NCI-H524 (cell line): ENCODE measurements around the gene CXCR4.

Experiments
- DNase-seq, 2 experiments: peaks; one replicate each; lab custom pipeline; 2025; lab: John Stamatoyannopoulos, UW

CXCR4 gene

DNA sequence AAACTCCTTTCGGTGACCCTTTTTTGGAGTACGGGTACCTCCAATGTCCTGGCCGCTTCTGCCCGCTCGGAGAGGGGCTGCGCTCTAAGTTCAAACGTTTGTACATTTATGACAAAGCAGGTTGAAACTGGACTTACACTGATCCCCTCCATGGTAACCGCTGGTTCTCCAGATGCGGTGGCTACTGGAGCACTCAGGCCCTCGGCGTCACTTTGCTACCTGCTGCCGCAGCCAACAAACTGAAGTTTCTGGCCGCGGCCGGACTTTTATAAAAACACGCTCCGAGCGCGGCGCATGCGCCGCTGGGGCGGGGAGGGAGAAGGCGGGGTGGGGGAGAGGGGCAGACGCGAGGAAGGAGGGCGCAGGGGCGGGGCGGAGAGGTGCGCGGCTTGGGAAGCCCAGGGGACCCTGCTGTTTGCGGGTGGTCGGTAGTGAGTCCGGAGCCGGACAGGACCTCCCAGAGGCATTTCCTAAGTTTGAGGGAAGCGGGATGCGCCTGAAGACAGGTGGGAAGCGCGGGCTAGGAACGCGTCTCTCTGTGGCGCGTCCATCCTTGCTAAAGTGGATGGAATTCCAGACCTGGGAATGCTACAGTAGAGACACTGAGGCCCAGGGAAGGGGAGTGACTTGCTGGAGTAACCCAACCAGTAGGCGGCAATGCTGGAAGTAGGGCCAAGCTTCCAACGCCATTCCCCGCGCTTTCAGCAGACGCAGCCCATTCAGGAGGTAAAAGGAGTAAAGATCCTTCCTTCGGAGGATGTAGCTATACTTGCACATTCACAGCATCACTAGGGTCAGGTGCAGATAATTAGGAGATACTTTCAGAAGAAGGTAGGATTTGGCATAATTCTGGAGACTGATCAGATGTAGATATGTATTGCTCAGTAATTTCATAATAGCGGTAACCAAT, at the start of gene CXCR4:
Gene CXCR4, minus strand, starts transcription at position 241 of the 910 bp plus-strand sequence. Its CDS starts 89 bp downstream, at position 152.
- DNase-seq: peak; percentile 74 to 93

DNA sequence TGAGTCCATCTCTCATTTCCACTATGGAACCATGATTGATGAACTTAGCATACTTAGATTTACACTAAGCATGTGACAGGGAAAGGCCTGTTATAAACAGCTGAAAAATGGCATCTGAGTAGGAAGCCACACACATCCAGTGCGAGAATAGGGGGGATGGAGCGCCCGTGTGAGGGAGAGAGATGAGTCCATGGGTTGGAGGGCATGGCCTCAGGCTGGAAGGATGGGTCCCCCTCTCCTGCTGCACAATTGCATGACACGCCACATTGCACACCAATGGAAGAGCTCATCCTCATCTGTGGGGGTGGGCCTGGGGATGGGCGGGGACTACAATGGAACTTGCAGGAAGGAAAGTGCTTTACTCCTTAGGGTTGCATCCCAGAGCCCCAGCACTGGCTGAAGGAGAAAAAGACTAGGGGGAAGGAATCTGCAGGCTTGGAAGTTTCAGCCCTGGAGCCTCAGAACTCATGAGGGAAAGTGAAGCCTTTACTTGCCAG, 46.4 kb upstream of the CXCR4 start:
- DNase-seq: no peak

DNA sequence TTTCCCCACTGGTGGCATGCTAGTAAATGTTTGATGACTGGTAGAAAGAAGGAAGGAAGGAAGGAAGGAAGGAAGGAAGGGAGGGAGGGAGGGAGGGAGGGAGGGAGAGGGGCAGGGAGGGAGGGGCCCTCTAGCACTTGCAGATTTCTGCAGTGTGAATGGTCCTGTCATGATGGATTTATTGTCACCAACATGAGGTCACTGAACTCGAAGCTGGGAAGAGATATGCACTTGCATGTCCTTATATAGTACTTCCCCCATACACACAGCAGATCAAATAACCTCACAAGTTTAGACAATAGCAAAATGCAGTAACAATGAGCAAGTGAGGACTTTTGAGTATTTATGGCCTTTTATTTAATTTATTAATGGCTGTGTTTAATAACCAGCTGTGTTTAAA, 44.5 kb upstream of the CXCR4 start:
- no peak for DNase-seq

DNA sequence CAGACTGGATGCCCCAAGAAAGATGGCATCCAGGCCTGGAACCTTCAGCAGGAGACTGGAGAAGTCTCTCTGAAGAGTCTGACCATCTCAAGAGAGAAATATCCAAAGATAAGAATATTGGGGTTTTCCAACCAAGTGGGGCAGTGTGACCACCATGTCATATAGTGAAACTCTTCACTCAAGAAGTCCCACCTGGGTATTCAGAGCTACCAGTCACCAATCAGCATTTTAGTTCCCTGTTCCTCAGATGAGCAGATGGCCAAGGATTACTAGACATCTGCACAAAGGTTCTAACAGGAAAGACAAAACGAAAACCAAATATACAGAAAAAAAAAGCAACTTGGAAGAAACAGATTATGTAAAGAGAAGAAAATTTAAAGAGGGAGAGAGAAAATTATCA, 38.5 kb upstream of the CXCR4 start:
- peak; percentile 78 to 92 for DNase-seq

DNA sequence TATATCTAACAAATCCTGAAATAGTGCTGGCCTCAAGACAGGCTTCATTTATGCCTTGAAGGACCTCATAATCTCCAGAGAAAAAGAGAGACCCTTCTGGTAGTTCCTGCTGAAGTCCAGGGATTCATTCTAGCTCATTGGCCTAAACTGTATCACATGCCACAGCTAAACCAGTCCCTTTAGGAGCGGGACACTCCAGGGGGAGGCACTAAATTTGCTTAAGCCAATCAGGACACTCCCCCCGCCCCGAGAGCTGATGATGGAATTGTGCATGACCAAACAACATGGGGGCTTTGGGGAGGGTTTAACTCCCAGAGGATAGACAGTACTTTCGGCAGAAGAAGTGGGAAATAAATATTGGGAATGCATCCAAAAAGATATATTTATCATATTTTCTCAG, 36.4 kb upstream of the CXCR4 start:
- DNase-seq: no peak

DNA sequence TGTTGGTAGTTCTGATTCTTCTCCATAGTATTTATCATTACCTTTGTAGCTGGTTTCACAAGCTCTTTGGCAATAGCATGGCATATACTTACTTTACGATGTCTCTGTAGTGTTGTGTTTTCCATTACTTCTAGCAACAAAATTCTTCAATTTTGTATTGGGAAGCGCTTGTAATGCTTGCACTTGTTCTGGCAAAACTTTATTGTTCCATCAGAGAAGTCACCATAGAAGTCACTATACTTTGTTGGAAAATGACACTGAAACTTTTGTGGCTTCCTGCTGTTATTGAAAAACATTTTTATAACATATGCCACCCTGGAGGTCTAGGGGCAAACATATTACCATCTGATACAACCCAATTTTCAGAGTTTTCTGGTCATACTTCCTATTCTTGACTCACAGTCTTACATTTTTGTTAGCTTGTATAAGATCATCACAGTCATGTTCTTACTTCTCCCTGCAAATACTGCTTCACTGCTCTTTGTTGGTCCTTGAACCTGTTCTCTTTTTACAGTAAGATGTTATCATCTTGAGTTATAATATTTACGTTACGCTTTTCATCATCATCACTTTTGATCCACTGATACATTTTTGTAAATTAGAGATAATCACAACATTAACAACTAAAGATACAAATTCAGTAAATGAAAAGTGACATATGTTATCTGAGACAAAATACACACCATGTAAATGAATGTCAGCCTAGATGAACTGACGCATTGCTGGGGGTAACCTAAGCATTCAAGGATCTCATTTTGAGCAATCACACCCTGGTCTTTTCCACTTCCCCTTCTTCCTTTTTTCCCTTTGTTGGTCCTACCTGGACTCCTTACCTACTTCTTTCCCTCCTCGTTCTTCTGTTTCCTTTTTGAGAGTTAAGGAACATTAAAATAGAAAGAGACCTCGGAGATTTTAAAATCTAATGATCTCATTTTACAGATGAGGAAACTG, 33.3 kb upstream of the CXCR4 start:
- no peak for DNase-seq

DNA sequence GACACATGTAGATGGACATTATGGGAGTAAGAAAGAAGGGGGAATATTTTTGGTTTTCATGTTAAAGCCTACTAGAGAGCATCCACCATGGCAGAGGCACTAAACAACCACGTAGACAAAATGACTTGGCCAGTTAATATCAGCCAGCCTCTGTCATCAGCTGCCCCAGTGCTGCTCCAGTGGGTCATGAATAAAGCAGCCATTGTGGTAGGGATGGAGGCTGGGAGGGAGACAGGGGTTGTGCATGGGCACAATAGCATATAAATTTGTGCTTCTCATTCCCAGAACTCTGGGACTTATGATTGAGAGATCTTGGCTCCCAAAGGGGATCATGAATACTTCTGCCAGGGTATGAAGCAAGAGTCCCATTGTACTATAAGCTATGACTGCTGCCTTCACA, 31.1 kb upstream of the CXCR4 start:
- DNase-seq: no peak

DNA sequence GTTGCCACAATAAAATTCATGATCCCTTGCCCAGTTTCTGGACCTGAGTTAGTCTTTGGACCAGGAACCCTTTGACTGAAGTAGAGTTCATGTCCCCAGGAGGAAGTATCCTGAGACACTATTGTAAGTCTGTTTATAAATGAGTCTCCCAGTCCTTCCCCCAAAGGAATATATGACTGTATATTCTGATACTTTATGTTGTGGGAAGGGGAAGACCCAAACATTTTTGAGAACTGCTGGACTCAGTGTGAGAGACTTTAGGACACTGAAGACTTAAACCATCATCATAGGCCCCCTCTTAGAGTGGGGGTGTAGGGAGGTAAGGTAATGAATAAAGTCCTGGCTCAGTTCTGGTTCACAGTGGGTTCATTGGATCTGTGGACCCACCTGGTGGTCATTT, 28.6 kb upstream of the CXCR4 start:
- DNase-seq: no peak

DNA sequence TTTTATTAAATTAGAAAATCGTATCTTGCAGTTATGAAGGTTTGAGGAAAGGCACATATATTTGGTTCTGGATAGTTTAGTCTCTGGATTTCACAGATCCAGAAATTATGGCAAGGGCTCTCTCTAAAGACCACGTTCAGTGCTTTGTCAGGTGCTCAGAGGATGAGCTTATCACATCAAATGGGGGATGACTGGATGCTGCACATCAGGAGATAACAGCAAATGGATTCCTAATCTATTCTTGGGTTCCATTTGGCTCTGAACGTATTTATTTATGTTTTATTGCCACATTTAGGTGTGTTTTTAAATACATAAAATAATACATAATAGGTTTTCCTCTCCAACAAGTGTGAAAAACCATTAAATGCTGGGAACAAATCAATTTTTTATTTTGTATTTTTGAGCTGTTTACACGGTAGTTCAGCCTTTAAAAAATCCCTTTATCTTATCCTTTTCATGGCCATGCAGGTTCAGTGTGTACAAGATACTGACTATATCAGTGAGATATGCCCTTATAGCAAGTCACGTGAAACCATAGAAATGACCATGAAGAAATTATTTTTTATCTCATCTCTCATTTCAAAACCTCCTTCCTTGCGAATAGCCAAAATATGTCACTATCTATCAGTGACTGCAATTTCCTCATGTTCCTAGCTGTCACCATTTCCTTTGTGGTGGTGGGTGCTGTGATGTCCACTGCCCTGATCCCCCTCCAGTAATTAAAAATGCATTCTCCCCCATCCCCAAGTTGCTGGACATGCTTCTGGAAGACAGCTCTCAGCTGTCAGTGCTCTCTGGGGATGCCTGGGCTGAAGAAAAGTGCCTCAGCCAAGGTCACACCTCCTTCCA, 25.9 kb upstream of the CXCR4 start:
- no peak for DNase-seq

DNA sequence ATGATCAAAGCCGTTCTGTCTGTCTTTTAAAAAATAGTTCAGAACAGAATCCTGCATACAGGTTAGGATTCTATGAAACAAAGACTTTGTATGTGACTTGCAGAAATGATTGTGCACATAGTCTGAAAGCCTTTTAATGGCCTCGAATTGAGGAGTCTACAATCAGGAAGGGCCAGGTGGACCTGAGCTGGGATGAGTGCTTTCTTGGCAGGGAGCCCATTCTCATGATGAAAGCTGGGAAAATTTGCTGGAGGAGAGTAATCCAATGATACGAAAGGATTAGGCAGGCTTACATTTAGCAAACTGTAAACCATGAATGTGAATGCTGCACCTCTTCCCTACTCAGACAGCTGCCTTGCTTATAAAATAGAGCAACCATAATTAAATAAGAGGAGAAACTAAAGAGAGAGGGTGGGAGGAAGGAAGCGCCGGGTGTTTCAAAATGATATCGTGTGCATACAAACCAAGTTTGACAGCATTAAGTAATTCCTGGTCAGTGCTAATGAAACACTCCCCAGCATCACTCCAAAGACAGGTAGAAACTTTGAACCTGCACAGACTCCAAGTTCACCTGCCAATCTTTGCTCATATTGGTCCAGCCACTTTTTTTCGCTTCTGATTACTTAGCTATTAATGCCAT, 23.7 kb upstream of the CXCR4 start:
- peak; percentile 95 to 99 for DNase-seq

DNA sequence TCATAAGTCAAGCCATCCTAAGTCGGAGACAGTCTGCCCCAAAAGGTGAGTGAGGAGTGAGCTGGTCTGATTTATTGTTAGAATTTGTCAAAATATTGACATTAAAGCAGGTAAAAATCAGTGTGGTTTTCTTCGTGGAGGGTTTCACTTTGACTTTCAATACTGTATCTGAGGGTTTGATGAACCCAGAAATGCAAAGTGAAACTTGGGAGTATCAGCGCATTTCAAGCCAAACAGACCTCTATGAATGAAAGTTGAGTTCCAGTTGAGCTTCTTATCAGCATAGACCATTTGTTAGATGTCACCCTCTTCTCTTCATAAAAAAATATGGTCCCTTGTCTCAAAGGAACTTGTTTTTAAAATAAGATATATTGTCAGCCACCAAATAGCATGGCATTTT, 21.7 kb upstream of the CXCR4 start:
- no peak for DNase-seq

DNA sequence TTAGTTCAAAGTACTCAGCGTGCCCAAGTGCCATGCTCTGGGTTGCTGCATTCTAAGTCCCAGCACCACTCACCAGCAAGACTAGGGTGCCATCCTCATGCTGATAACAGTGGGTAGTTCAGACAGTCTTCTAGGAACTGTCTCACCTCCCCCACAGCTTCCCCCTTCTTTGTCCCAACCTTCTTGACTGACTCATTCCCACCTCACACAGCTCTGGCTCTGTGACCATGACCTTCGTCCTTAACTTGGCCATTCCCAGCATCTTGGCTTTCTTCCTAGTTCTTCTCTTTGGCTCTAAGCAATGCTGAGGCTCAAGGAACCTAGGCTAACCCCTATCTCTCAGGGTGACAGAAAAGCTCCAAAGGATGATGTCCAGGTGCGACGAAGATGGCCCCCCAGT, 20.0 kb upstream of the CXCR4 start:
- no peak for DNase-seq

DNA sequence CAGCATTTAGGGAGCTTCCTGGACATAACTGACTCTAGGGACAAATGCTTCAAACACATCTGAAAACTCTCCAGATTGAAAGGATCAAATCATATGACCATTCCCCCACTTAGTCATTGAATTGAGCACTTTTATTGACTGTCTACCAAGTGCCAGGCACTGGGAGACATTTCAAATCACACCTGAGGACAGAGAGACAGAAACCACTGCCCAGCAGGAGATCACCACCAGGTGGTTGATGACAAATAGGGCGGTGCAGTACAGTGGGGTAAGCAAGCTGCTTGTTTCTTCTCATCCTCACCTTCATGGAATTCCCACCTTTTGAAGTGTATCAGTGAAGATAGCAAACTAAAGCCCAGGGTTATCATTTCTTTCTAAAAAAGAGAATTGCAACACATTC, 19.0 kb upstream of the CXCR4 start:
- peak in 1 of 2 experiments; percentile 42 for DNase-seq

DNA sequence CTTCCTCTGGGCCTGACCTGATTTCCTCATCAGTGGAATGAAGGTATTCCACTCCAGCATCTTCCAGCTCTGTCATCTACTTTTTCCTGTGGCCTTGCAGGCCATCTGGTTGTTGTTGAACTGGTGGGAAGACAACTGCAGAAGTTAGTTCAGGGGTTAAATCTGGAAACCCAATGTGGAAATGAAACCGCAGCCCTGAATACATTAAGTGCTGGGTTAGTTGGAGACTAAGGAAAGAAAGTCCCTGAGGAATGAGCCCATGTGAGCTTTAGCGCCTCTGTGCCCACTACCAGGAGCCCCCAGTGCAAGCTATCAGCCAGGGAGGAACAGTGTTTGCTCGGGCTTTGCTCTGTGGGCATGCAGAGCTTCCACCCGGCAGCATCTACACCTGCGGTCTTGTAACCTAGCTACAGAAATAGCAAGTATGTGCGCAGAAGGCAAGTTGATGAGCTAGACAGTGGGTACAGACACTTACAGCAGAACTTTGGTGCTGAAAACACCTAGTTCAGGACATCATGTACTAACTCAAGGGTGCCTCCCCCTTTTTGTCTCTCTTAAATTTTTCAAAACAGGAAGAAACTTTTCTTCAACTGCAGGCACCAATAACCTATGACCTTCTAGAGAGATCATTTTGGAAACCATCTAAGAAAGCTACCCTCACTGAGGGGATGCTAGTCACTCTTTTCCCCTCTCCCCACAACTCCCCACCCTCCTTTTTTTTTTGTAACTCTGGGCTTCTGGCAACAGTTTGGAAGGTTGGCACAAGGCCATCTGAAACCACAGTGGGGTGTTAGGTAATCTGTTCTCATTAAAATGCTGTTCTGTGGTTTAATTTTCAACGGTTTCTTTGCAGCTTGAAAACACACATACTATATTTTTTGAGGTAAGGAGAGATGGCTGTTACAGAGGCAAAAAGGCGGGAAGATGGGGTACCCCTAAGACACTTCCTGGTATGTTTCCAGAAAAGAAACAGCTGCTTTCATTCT, 18.3 kb upstream of the CXCR4 start:
- peak in 1 of 2 experiments; percentile 47 for DNase-seq

DNA sequence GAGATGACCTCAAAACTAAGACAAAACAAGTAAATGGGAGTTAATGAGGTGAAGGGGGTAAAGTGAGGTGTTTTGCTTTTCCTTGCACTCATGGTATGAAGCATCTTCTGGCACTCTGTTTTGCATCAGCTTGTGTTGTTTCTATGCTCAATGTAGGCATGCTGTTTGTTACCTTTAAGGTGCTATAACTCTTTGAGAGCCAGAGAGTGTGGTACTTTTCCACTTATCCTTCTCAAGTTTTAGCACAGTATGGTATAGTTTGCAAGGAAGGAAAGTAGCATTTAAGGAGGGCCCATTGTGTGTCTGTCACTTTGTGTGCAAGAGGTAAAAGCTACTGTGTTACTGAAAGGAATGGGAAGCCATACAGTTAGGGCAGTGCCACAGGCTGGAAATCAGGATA, 17.5 kb upstream of the CXCR4 start:
- DNase-seq: no peak

DNA sequence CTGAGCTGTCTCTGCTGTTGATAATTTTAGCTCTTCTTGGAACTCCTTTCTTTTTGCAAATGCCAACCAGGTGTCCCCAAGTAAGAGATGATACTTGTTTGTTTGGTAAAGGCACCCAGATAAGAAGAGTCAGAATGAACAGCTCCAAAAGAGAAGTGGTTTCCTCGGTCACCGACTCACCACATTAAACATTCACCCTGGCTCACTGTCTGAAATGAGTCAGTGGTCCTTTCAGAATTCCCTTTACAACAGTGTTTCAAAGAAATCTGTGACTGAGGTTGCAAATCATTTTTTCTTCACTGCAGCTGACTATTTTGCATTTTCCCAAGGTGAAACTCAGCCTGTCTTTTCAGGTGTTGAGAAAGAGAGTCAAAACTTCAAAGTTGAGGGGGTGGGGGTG, 16.2 kb upstream of the CXCR4 start:
- DNase-seq: no peak

DNA sequence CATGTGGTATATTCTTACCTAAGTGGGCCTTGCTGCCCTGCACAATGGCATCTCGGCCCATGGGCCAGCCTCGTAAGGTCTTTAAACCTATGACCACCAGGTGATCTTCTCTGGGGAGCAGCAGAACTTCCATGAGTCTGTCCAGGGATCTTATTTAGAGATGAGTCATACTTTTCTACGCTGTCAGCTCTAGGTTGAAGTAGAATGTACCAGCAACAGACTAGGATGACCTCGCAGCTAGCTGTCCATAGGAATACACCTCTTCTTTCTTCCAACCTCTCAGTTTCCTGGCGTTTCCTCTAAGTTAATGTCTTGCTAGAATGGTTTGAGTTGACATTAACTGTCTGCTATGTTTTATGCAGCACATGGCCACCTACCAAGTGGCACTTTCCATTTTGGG, 15.6 kb upstream of the CXCR4 start:
- DNase-seq: no peak

DNA sequence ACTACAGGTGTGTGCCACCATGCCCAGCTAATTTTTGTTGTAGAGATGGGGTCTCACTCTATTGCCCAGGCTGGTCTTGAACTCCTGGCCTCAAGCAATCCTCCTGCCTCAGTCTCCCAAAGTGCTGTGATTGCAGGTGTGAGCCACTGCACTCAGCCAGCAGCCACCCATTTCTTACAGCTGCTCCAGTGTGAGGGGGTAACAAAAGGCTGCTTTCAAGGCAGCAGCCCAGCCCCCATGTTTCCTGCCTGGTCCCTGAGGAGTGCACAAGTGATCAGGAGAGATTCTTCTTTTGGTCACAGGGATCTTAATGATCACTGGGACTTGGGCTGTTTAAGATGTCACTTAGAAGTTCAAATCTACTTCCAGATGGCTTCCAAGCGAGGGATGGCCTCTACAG, 15.2 kb upstream of the CXCR4 start:
- no peak for DNase-seq

DNA sequence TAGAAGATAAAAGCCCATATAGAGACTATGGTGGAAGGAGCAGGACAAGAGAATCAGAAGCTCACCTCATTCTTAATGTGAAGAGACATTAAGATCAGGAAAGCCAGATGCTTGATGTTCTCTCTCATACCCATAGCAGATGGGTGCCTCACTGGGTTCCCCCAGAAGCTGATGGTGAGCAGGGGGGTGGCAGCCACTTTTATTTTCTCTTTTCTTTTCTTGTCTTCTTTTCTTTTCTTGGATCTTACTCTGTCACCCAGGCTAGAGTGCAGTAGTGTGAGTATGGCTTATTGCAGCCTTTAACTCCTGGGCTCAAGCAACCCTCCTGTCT, 14.8 kb upstream of the CXCR4 start:
- DNase-seq: no peak
